ENCODE data around the gene ATP1A1.
A peak's percentile ranks its signal among the peaks of the same experiment; 100 is the strongest.

ATP1A1 gene

DNA sequence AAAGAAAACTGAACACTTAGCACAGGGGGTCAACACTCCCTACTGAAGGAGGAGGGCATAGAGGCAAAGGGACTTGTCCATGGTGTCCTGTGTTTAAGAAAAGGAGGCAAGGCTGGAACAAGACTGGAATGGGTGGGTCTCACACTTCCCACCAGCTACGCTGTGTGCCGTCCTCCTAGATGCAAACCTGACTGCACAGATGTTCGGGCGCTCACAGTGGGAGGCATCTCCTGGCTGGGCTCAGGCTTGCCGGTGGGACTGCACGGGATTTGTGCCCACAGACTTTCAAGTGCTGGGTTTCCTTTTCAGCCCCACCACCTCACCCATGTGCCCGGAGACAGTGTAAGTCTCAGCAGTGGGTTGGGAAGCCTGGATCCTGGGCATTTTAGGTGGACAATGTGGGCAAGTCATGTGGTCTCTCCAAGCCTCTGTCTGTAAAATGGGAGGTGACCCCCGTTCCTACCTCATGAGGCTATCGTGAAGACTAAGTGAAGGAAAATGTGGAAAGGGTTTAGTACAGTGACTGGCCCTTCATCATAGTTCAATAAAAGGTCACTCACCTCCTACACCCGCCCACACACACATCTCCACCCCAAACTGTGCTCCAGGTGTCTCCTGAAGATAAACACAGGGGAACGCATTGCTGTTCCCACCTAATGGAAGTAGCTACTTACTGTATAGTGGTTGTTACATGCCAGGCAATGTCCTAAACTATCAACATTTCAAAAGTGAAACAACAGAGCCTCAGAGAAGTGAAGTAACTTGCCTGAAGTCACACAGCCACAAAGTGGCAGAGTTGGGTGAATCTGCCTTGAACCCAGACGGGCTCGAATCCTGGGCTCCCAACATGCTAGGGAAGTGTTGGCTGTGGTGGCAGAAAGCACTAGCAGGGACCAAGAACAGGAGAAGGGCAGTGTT lies 36.0 kb downstream of the ATP1A1 start:
- H4K20me1 ChIP-seq, result 0 out of 2 replicates have a peak, but pooled peaks cover 8% of the 10 kb centered on the region
- H3K4me3 ChIP-seq, result no peak overlapping the region
- no peaks in the 10 kb centered on the region for H3K27me3 ChIP-seq
- no peak overlapping the region for H3K27ac ChIP-seq
- no peak for TF ChIP-seq Cebpa-rat (IDR thresholded peaks at IDR 0.05)
- H3K4me1 ChIP-seq, result peaks cover 8% of the 10 kb centered on the region; the same call in 1 of the 2 replicates
- H3K4me2 ChIP-seq, result no peak overlapping the region
- no peak overlapping the region for H3K9ac ChIP-seq
- H3K36me3 ChIP-seq, result peaks cover 66% of the 10 kb centered on the region
- H3K9me3 ChIP-seq, result no peaks in the 10 kb centered on the region

DNA sequence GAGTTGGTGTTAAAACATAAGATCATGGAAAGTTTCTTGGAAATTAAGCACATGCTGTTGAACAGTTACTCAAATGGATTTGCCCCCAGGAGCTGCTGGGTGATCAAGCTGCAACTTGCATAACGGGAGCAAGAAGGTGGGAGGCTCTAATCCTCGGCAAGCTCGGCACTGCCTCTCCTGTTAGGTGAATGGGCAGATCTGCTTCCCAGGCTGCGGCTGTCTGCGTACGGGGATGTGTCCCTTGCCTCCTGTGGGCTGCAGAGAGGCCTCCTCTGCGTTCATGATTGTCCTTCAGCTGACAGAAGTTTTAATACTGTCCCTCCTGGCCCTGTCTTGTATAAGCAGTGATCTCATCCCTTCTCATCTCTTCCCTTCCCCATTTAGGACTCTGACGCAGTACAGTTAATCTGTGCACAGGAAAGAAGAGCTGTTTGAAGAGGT lies 36.7 kb downstream of the ATP1A1 start:
- TF ChIP-seq Cebpa-rat (IDR thresholded peaks at IDR 0.05), result no peak
- H3K27me3 ChIP-seq, result no peaks in the 10 kb centered on the region
- peaks cover 8% of the 10 kb centered on the region; the same call in 1 of the 2 replicates for H3K4me1 ChIP-seq
- no peaks in the 10 kb centered on the region for H3K9me3 ChIP-seq
- H3K9ac ChIP-seq, result no peak overlapping the region
- no peak overlapping the region for H3K4me3 ChIP-seq
- no peak overlapping the region for H3K4me2 ChIP-seq
- H4K20me1 ChIP-seq, result 0 out of 2 replicates have a peak, but pooled peaks cover 3% of the 10 kb centered on the region
- H3K36me3 ChIP-seq, result peaks cover 59% of the 10 kb centered on the region
- no peak overlapping the region for H3K27ac ChIP-seq

DNA sequence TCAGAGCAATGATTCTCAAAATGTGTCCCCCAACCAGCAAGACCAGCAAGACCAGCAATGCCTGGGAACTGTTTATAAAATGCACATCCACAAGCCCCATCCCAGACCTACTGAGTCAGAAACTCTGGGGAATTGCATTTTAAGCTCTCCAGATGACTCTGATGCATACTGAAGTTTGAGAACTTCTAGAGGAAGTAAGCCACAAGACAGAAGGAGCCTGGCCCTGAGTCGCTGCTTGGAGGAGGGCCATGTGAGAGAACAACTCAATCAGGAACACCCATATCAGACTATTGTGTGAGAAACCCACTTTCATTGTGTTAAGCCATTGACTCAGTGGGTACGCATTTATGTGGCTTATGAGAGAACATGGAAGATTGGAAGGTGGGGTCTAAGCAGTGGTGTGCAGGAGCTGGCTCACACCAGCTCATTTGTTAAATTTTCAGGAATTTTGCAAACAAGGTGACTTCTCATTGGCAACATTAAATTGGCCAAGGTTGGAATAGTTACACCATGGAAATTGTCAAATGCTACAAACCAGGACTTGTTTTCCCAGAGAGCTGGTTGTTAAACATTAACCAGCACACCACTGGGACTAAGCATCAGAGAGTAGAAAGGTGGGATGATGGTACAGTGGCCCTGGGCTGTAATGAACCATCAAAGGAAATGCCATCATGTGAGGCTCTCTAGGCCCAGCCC lies 38.9 kb downstream of the ATP1A1 start:
- no peaks in the 10 kb centered on the region for H3K9me3 ChIP-seq
- H4K20me1 ChIP-seq, result no peaks in the 10 kb centered on the region
- H3K27ac ChIP-seq, result no peak overlapping the region
- no peak overlapping the region for H3K9ac ChIP-seq
- H3K4me2 ChIP-seq, result no peak overlapping the region
- H3K27me3 ChIP-seq, result no peaks in the 10 kb centered on the region
- H3K4me1 ChIP-seq, result peaks cover 8% of the 10 kb centered on the region
- peaks cover 37% of the 10 kb centered on the region for H3K36me3 ChIP-seq
- no peak for TF ChIP-seq Cebpa-rat (IDR thresholded peaks at IDR 0.05)
- no peak overlapping the region for H3K4me3 ChIP-seq

DNA sequence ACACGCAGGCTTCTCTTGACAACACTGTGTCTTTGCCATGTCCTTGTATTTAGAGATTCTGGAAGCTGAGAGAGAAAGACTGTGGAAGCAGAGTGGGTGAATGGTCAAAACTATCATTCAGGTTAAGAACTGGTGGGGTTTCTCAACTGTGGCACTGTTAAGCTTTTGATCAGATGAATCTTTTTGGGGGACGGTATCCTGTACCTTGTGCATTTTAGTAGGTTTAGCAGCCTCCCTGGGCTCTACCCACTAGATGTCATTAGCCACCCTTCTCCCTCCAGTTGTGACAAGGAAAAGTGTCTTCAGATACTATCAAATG lies 39.4 kb downstream of the ATP1A1 start:
- Histone ChIP-seq H3K4me1 (peaks cover 13% of the 10 kb centered on the region), H3K9ac (no peak overlapping the region), H3K9me3 (no peaks in the 10 kb centered on the region), H4K20me1 (no peaks in the 10 kb centered on the region), H3K4me3 (no peak overlapping the region), H3K36me3 (peaks cover 32% of the 10 kb centered on the region), H3K4me2 (no peak overlapping the region), H3K27ac (no peak overlapping the region), H3K27me3 (no peaks in the 10 kb centered on the region)
- no peak for TF ChIP-seq Cebpa-rat (IDR thresholded peaks at IDR 0.05)

DNA sequence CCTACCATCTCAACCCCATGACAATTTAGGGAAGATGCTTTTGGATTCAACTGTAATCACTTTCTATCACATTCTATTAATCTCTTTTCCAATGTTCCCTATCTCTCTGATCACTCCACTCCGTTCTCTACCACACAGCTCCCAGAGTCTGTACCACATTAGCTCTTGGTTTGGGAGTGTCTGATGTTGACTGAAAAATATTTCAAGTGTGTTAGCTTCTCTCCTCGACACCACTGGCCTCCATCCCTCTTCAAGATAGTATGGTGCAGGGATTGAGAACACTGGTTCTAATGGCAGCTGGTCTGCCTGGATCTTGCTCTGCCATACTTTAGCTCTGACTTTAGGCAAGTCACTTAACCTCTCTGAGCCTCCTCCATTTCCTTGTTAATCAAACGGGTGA lies 39.9 kb downstream of the ATP1A1 start:
- Histone ChIP-seq H3K4me1 (peaks cover 18% of the 10 kb centered on the region), H3K36me3 (peaks cover 27% of the 10 kb centered on the region), H3K27me3 (no peaks in the 10 kb centered on the region), H3K27ac (no peak overlapping the region), H3K9ac (no peak overlapping the region), H3K9me3 (no peaks in the 10 kb centered on the region), H4K20me1 (no peaks in the 10 kb centered on the region), H3K4me2 (no peak overlapping the region), H3K4me3 (no peak overlapping the region)
- TF ChIP-seq Cebpa-rat (IDR thresholded peaks at IDR 0.05), result no peak

DNA sequence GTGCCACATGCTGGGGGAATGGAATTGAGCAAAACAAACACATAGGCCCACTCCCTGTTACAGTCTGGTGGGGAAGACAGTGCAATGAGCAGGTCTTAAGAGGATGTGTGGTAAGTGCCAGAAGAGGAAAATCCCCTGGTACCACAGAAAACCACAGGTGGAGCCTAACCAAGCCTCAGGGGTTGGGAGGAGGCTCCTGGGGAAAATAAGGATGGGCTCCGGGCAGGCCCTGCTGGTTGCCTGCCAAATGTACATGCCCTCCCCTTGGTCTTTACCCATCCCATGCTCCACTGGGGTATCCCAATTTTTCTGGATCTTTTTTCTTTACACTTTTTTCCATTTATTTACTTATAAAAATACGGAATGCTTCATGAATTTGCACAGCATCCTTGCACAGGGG lies 40.4 kb downstream of the ATP1A1 start:
- no peaks in the 10 kb centered on the region; the same call in 1 of the 2 replicates for H3K27me3 ChIP-seq
- H3K9me3 ChIP-seq, result no peaks in the 10 kb centered on the region
- peaks cover 22% of the 10 kb centered on the region for H3K36me3 ChIP-seq
- H4K20me1 ChIP-seq, result no peaks in the 10 kb centered on the region
- no peak overlapping the region for H3K9ac ChIP-seq
- H3K27ac ChIP-seq, result no peak overlapping the region
- H3K4me1 ChIP-seq, result peaks cover 20% of the 10 kb centered on the region
- 0 out of 2 replicates have a peak overlapping the region, but pooled peaks have one; percentile 19 for H3K4me2 ChIP-seq
- H3K4me3 ChIP-seq, result no peak overlapping the region
- TF ChIP-seq Cebpa-rat (IDR thresholded peaks at IDR 0.05), result no peak

DNA sequence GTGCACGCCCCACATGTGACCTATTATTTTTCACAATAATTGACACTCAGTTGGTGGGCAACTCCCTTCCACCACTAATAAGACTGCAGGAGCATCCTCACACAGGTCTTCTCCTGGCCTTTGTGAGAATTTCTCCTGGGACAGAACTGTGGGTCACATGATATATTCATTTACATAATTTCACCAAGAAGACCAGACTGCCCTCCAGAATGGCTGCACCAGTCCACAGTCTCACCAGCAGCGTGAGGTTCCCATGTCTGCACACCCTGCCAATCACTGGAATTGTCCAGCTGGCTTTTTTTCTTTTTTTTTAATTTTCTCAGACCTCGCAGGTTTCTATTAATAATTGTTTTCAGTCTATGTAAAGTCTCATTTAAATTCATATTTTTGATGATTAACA lies 41.3 kb downstream of the ATP1A1 start:
- no peak overlapping the region for H3K27ac ChIP-seq
- no peak overlapping the region for H3K9ac ChIP-seq
- H3K9me3 ChIP-seq, result no peaks in the 10 kb centered on the region
- peaks cover 13% of the 10 kb centered on the region; the same call in 1 of the 2 replicates for H3K36me3 ChIP-seq
- no peaks in the 10 kb centered on the region; the same call in 1 of the 2 replicates for H3K27me3 ChIP-seq
- no peak for TF ChIP-seq Cebpa-rat (IDR thresholded peaks at IDR 0.05)
- H3K4me1 ChIP-seq, result peaks cover 26% of the 10 kb centered on the region
- no peak overlapping the region for H3K4me2 ChIP-seq
- H3K4me3 ChIP-seq, result no peak overlapping the region
- H4K20me1 ChIP-seq, result no peaks in the 10 kb centered on the region

DNA sequence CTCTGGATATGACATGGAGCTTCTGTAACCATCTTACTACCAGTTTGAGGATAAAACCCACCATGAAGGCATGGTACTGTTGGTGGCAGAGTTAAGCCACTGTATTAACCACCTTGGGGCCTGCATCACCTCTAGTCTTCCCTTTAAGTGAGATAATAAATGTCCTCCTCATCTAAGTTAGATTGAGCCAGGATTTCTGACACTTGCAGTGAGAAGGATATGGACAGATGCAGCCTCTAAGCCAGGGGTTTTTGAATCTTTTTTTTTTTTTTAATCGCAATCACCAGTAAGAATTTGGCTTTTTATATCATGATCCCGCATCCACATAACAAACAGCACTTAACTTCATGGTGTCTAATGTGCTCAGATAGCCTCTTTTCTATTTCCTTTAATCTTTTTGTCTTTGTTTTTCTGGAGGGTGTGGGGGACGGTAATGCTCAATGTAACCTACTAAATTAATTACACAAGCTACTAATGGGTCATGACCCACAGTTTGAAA lies 42.2 kb downstream of the ATP1A1 start:
- H3K4me3 ChIP-seq, result no peak overlapping the region
- peaks cover 26% of the 10 kb centered on the region for H3K4me1 ChIP-seq
- no peak for TF ChIP-seq Cebpa-rat (IDR thresholded peaks at IDR 0.05)
- H3K4me2 ChIP-seq, result no peak overlapping the region
- H3K27ac ChIP-seq, result no peak overlapping the region
- no peaks in the 10 kb centered on the region for H4K20me1 ChIP-seq
- H3K9ac ChIP-seq, result no peak overlapping the region; the same call in 1 of the 2 replicates
- peaks cover 7% of the 10 kb centered on the region; the same call in 1 of the 2 replicates for H3K36me3 ChIP-seq
- H3K9me3 ChIP-seq, result no peaks in the 10 kb centered on the region
- H3K27me3 ChIP-seq, result no peaks in the 10 kb centered on the region; the same call in 1 of the 2 replicates

DNA sequence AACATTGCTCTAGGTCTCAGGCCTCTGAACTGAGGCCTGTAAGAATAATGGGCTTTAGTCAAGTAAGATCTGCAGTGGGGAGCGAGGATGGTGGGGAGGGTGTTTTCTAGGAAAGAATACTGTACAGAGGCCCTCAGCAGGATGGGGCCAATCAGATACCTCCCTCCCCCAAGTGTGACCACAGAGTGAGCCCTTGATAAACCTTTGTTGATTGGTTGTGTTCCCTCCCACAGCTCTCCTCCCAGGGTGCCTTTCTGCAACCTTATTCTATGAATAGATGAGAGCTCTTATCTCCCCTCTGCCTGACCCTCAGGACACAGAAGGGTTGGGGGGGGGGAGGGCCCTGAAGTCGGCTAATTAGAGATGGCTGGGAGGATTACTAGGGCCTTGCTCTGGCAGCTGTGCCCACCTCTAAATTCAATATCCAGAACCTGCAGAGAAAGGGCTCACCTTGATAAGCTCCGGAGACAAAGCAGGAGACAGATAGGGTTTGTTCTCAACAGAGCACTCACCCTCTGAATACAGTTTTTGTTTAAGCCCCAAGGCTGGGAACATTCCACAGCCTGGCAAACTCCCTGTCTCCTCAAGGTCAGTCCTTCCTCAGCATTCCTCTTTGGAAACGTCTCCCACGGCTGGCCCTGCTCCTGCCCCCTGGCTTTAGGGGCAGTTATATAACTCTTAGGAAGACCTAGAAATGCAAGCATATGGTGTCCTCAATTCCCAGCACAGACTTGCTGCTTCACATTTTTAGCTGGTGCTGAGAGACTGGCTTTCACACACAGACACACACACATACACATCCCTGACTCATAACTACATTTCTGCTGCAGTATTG lies 42.9 kb downstream of the ATP1A1 start:
- Histone ChIP-seq H3K36me3 (peaks cover 4% of the 10 kb centered on the region; the same call in 1 of the 2 replicates), H4K20me1 (no peaks in the 10 kb centered on the region), H3K4me2 (no peak overlapping the region), H3K27ac (no peak overlapping the region), H3K9me3 (no peaks in the 10 kb centered on the region), H3K9ac (no peak overlapping the region; the same call in 1 of the 2 replicates), H3K4me3 (no peak overlapping the region), H3K27me3 (no peaks in the 10 kb centered on the region; the same call in 1 of the 2 replicates), H3K4me1 (peaks cover 26% of the 10 kb centered on the region)
- TF ChIP-seq Cebpa-rat (IDR thresholded peaks at IDR 0.05), result no peak
